HUDEP-2 (cell line): ENCODE results near the gene HSF2BP.
"Not testable (repeated sequence)": the region's sequence is repeated elsewhere in the genome, so short reads cannot be mapped to it uniquely, and the experiment has no call there.

Experiments
- DNase-seq, 76 experiments: peaks; one replicate each; lab custom pipeline; 2025; ENCODE audit not compliant: unreplicated experiment in 76 of 76; lab: John Stamatoyannopoulos, UW

Gene HSF2BP

GRCh38 chr21:43653626-43654025, 5.7 kb downstream of the HSF2BP start:
- no peak for DNase-seq

- DNase-seq, result peak in 1 of 76 experiments; percentile 13
Observed at GRCh38 chr21:43652616-43653015, 6.7 kb downstream of the HSF2BP start.

GRCh38 chr21:43651926-43652325, 7.4 kb downstream of the HSF2BP start:
- DNase-seq, result not testable (repeated sequence)

GRCh38 chr21:43648171-43648570, 11.1 kb downstream of the HSF2BP start:
- no peak for DNase-seq

GRCh38 chr21:43646550-43647260, 12.6 kb downstream of the HSF2BP start:
- peak in 73 of 76 experiments; percentile 37 to 93 (median 82) for DNase-seq

GRCh38 chr21:43645976-43646375, 13.3 kb downstream of the HSF2BP start:
- DNase-seq, result no peak

GRCh38 chr21:43645136-43645891, 14.0 kb downstream of the HSF2BP start:
- peak in 18 of 76 experiments; percentile 8 to 43 (median 22) for DNase-seq

GRCh38 chr21:43644609-43645008, 14.7 kb downstream of the HSF2BP start:
- no peak for DNase-seq

- DNase-seq, result no peak
Observed at GRCh38 chr21:43644071-43644470, 15.2 kb downstream of the HSF2BP start.

- DNase-seq, result no peak
Observed at GRCh38 chr21:43643193-43643592, 16.1 kb downstream of the HSF2BP start.

- DNase-seq, result no peak
Observed at GRCh38 chr21:43640400-43640799, 18.9 kb downstream of the HSF2BP start.

- no peak for DNase-seq
Observed at GRCh38 chr21:43639470-43640353, 19.6 kb downstream of the HSF2BP start.

- DNase-seq, result no peak
Observed at GRCh38 chr21:43637530-43638158, 21.6 kb downstream of the HSF2BP start.

GRCh38 chr21:43635436-43635835, 23.9 kb downstream of the HSF2BP start:
- DNase-seq, result no peak

GRCh38 chr21:43634618-43635017, 24.7 kb downstream of the HSF2BP start:
- DNase-seq, result no peak

- DNase-seq, result no peak
Observed at GRCh38 chr21:43632373-43632905, 26.8 kb downstream of the HSF2BP start.

GRCh38 chr21:43631411-43632107, 27.7 kb downstream of the HSF2BP start:
- no peak for DNase-seq

- DNase-seq, result no peak
Observed at GRCh38 chr21:43627527-43627926, 31.8 kb downstream of the HSF2BP start.

GRCh38 chr21:43626390-43626789, 32.9 kb downstream of the HSF2BP start:
- no peak for DNase-seq

- no peak for DNase-seq
Observed at GRCh38 chr21:43624339-43624738, 34.9 kb downstream of the HSF2BP start.
